ENCODE data around the gene CDH11. TPM values are rescaled to one million over a fixed set of nuclear protein-coding genes. Genes with fewer than 3 reads are reported as not detected.

CDH11 gene
- 80.8 and 219 TPM in 2 replicates for total RNA-seq

DNA sequence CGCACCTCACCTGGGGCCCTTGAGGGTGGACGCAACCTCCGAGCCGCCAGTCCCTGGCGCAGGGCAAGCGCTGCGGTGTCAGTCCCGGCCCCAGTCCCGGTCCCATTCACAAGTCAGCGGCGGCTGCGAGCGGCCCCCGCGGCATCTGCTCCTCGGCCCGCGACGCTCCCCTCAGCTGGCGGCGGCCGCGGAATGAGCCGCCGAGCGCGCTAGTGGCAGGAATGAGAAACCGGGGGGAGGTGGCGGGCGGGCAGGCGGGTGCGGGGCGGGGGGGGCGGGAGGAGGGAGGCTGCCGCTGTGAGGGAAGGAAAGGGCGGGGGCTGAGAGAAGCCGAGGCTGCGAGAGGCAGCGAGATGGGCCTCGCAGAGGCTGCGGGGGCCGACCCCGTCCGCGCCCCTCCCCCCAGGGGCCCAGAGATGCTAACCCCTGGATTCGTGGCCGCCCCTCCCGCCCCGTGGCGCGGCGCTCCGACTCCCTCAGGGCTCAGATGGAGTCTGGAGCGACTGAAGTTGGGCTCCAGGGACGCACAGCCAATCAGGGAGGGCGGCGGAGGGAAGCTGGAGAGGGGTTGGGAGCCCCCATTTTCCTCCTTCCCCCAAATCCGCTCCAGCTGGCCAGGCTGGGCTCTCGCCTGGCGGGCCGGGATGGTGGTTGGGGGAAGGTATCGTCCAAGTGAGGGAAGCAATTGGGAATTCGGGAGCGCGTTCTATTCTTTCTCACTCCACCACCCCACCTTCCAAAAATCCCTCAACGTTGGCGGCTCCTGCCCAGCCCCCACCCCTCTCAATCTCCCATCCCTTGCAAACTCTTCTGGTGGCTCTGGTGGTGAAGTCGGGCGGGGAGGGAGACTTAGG, at the start of gene CDH11:
CDH11 (minus strand) TSS at position 194 of the 854 bp plus-strand sequence. CDS start 117,194 bp downstream, outside the sequence.

